HG03060 (cell line): Measurements from ENCODE around the gene APH1A.
"Not testable (repeated sequence)": the region's sequence is repeated elsewhere in the genome, so short reads cannot be mapped to it uniquely, and the experiment has no call there.

Experiments
- ATAC-seq: cut with Tn5 transposase; IDR thresholded peaks from one replicate; pipeline ENCODE4 v1.9.1; 2021; ENCODE audit warnings: low read depth, moderate number of reproducible peaks; ENCODE audit not compliant: unreplicated experiment

The APH1A gene

DNA sequence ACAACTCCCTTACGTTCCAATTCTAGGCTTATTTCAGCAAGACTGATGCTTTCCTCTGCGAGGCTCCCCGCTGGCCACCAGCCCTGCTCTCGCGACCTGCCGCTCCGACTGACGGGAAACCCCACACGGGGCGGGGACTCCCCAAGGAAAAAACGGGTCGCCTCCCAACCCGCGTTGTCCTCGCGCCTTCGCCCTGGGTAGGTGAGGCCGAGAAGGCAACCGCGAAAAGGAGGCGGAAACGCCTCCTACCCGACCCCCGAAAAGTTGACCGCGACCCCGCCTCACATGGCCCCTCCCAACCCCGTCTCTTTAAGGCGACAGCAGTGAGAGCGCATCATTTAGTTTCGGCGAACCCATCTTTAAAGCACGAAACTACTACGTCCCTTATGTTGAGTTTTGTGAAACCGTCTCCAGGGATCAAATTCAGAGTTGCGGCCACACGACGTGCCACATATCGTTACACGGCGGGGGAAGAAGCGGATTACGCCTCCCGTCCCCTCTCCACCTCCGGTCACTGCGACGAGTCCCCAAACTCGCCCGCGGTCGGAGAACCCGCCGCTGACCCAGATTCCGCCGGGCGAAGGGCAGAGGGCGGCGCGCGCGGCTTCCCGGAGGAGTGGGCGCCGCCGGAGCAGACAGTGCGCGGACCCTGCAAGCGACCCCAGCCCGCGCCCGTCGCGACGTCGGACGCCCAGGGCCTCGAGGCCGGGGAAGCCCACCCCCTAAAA, 34.1 kb downstream of the APH1A start:
- no peak for ATAC-seq

DNA sequence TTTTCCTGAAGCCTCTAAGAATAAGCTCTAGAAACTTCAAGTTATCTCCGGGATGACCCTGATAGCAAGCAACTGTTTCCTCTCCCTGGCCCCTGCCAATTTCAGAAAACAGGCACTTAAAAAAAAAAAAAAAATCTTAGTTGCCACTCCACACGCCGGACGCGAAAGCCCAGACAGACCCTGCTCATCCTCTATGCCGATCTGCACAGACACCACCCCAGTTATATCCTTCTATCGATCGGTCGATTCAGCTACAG, 34.6 kb downstream of the APH1A start:
- no peak for ATAC-seq

DNA sequence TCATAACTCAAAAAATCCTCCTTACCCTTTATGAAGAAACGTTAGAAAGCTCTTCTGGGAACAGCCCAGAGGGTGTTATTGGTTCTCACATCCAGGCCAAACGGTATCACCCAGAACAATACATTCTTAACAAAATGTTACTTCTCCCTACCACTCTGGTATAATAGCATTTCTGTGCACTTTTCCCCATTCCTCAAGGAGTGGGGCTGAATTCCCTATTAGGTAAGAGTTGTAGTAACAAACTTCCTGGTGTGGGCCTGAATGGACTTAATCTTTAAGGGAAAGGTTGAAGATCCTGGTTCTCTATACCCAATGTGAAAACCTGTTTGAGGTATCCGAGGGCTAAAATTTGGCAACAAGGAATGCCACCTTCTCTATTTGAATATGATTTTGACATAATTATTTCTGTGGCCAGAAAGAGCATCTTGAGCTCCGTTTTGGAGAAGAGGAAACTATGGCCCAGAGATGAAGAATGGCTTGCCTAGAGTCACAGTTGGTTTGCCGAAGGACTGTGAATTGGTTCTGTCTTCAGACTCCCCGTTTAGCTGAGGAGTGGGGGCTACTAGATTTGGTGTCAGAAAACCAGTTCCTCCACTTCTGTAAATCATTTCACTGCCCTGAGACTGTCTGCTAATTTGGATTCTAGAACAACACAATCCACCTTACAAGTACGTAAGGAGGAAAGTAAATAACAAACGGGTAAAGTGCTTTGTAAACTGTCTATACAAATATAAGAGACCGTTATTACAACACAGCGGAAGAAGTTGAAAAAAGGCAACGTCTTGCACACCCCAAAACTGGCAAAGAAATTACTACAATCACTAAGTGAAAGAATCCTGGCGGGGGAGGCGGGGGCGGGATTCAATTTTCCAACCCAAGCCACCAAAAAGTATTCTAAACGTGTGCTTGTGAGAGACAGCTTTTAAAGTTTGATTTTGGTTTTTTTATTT, 35.2 kb downstream of the APH1A start:
- no peak for ATAC-seq

DNA sequence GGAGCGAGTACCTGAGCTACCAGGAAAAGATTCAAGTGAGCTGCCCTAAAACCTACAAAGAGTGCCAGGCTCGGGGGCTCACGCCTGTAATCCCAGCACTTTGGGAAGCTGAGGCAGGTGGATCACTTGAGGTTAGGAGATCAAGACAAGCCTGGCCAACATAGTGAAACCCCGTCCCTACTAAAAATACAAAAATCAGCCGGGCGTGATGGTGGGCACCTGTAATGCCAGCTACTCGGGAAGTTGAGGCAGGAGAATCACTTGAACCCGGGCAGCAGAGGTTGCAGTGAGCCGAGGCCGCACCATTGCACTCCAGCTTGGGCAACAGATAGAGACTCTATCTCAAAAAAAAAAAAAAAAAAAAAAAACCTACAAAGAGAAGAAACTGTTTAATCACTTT, 35.9 kb downstream of the APH1A start:
- not testable (repeated sequence) for ATAC-seq

DNA sequence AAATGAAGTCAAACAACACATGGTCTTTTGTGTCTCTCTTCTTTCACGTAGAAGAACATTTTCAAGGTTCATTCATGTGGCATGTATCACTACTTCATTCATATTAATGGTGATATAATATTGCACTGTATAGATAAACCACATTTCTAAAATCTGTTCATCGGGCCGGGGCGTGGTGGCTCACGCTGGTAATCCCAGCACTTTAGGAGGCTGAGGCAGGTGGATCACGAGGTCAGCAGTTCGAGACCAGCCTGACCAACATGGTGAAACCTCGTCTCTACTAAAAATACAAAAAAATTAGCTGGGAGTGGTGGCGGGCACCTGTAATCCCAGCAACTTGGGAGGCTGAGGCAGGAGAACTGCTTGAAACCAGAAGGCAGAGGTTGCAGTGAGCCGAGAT, 40.6 kb downstream of the APH1A start:
- ATAC-seq, result not testable (repeated sequence)

DNA sequence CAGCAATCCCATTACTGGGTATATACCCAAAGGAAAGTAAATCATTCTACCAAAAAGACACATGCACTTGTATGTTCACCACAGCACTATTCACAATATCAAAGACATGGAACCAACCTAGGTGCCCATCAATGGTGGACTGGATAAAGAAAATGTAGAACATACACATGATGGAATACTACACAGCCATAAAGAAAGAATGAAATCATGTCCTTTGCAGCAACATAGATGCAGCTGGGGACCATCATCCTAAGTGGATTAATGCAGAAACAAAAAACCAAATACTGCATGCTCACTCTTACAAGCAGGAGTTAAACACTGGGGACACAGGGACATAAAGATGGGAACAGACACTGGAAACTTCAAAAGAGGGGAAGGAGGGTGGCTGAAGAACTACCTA, 41.6 kb downstream of the APH1A start:
- no peak for ATAC-seq

DNA sequence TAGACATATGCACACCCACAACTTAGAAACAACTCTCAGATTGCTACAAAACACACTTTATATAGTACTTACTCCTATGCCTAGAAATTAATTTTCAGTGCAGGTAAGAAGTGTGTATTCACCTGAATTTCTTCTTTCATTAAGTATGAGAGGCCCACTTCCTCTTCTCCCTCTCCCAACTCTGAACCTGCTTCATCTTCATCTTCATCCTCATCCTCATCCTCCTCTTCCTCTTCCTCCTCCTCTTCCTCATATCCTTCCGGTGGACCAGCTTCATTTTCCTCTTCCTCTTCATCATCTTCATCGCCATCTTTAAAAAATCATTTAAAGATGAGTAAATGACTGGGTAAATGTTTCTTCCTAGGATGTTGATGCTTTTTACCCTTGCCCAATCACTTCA, 42.3 kb downstream of the APH1A start:
- ATAC-seq, result no peak

DNA sequence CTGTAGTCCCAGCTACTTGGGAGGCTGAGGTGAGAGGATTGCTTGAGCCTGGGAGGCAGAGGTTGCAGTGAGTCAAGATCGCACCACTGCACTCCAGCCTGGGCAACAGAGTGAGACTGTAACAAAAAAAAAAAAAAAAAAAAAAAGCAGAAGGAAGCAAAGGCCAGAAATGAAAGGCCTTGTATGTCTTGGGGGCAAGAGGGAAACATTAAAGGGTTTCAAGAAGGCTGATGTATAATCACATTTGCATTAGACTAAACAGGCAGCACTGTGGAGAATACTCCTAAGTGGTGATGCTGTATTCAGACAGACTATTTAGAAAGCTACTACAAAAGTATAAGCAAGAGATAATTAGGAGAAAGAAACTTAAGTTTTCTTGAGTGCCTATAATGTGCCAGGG, 43.3 kb downstream of the APH1A start:
- no peak for ATAC-seq

DNA sequence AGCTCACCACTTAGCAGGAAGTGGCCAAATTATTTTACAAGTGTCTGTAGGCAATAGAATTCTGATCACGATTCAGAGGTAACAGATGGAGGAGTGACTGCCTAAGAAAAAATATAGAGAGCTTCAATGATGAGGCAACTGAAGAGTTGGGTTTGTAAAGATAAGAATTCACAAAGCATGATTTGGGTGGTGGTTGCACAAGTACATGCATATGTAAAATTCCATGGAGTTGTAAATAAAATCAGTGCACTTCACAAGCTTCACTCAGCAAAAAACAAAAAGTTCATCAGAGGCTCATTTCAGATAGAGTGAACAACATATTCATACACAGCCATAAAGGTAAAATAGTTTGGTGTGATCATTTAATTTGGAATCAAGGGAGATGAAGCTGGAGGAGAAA, 43.8 kb downstream of the APH1A start:
- ATAC-seq, result no peak

DNA sequence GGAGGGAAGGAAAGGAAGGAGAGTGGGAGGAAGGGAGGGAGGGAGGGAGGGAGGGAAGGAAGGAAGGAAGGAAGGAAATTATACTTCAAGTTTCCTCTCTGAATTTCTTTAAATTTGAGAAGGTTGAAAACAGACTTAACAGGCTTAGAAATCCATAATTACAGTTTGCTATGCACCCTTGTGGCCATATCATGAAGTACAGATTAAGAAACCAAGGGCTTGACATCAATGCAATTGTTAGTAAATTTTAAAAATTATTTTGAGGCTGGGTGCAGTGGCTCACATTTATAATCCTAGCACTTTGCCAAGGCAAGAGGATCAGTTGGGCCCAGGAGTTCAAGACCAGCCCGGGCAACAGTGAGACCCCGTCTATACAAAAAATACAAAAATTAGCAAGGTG, 47.3 kb downstream of the APH1A start:
- no peak for ATAC-seq

DNA sequence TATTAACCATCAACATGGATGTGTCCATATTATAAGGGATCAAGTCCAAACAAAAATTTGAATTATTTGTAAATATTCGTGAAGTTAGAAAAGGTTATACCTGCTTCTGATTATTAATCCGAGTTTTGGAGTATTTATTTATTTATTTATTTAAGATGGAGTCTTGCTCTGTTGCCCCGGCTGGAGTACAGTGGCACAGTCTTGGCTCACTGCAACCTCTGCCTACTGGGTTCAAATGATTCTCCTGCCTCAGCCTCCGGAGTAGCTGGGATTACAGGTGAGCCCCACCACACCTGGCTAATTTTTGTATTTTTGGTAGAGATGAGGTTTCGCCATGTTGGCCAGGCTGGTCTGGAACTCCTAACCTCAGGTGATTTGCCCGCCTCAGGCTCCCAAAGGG, 53.0 kb downstream of the APH1A start:
- not testable (repeated sequence) for ATAC-seq
